A549 (cell line): ENCODE measurements around the gene IFI44. TPM values are rescaled to one million over a fixed set of nuclear protein-coding genes. Genes with fewer than 3 reads are reported as not detected.

Experiments used
- ATAC-seq, 2 experiments: fragments of 200-7000 bp in 1 of 2; fragments of >200 bp in 1 of 2; cut with Nextera tagmentation in 1 of 2; cut with Tn5 transposase in 1 of 2; 3 replicates each; pipeline versions ENCODE4 v1.8.0 to v1.9.1; 2018 to 2020; ENCODE audit warnings: mild to moderate bottlenecking in 1 of 2, moderate library complexity in 1 of 2
- CTCF ChIA-PET: fragments of 300-600 bp; sonication (Branson Sonifier 250); formaldehyde crosslinking; extraction: SDS; loops from one replicate; lab custom pipeline; 2021; ENCODE audit warnings: antibody characterized with exemption, inconsistent platforms; lab: Yijun Ruan, JAX
- POLR2A ChIA-PET: fragments of 350-600 bp; formaldehyde crosslinking; extraction: SDS; loops from one replicate; lab custom pipeline; 2021; ENCODE audit warnings: antibody characterized with exemption, inconsistent platforms; lab: Yijun Ruan, JAX
- DNase-seq, 2 experiments: peaks; one replicate each; pipeline versions ENCODE4 v3.0.0 to v3.0.0-alpha.2; 2011 to 2016; ENCODE audit warnings: low read depth in 1 of 2, low spot score in 1 of 2
- FAIRE-seq: peaks from 2 replicates; lab custom pipeline; 2011; peaks lifted over from hg19 to GRCh38; lab: Jason Lieb, UNC
- H3K27ac ChIP-seq, 2 experiments: fragments of >200 bp; sonication (Bioruptor Twin); formaldehyde crosslinking; 3 replicates each; pipeline ENCODE4 v1.5.1; 2016 to 2017
- H3K4me1 ChIP-seq: fragments of >200 bp; sonication (Bioruptor Twin); formaldehyde crosslinking; 3 replicates; pipeline ENCODE4 v1.6.1; 2016
- H3K4me2 ChIP-seq: fragments of >200 bp; sonication (Bioruptor Twin); formaldehyde crosslinking; 3 replicates; pipeline ENCODE4 v1.6.1; 2016
- H3K4me3 ChIP-seq: fragments of >200 bp; sonication (Bioruptor Twin); formaldehyde crosslinking; 3 replicates; pipeline ENCODE4 v1.5.1; 2016
- H3K9me3 ChIP-seq: fragments of >200 bp; sonication (Bioruptor Twin); formaldehyde crosslinking; 3 replicates; pipeline ENCODE4 v1.6.1; 2016
- BCL3 ChIP-seq: fragments of >200 bp; sonication (Bioruptor Twin); formaldehyde crosslinking; IDR thresholded peaks from 3 replicates; pipeline ENCODE4 v1.6.1; 2016
- CEBPB ChIP-seq, 2 experiments: fragments of >200 bp in 1 of 2; sonication (Bioruptor Twin) in 1 of 2; formaldehyde crosslinking in 1 of 2; IDR thresholded peaks; 2 replicates each; pipeline ENCODE4 v1.6.1; 2012 to 2016
- E2F6 ChIP-seq: IDR thresholded peaks from 2 replicates; pipeline ENCODE4 v1.6.1; 2012; ENCODE audit warnings: low read depth, borderline replicate concordance
- EHMT2 ChIP-seq: fragments of 200-600 bp; sonication (generic); IDR thresholded peaks from 2 replicates; pipeline ENCODE4 v1.6.1; 2016; ENCODE audit warnings: antibody characterized with exemption, low read depth, mild to moderate bottlenecking, moderate library complexity
- EP300 ChIP-seq, 2 experiments: fragments of >200 bp; sonication (Bioruptor Twin); formaldehyde crosslinking; IDR thresholded peaks; 2 replicates in 1 of 2; 3 replicates in 1 of 2; pipeline ENCODE4 v1.6.1; 2016 to 2017
- HMGXB4 ChIP-seq: fragments of 250-450 bp; sonication (Bioruptor Pico); IDR thresholded peaks from 2 replicates; pipeline ENCODE4 v1.5.0; 2021; ENCODE audit warnings: mild to moderate bottlenecking, moderate library complexity, borderline replicate concordance
- HOXB13 ChIP-seq: fragments of 250-450 bp; sonication (Bioruptor Pico); IDR thresholded peaks from 2 replicates; pipeline ENCODE4 v1.5.0; 2020; ENCODE audit warnings: low read depth, mild to moderate bottlenecking, moderate library complexity
- KDM1A ChIP-seq: fragments of 200-600 bp; sonication (generic); IDR thresholded peaks from 2 replicates; pipeline ENCODE4 v1.6.1; 2016; ENCODE audit warnings: low read depth, mild to moderate bottlenecking
- MAFK ChIP-seq: fragments of 450-650 bp; IDR thresholded peaks from 2 replicates; pipeline ENCODE4 v1.6.1; 2014; ENCODE audit not compliant: partially characterized antibody
- MYC ChIP-seq: IDR thresholded peaks from 2 replicates; pipeline ENCODE4 v1.6.1; 2012; ENCODE audit warnings: mild to moderate bottlenecking, inconsistent platforms, low read length, improper control_type of control experiment, borderline replicate concordance
- NFE2L2 ChIP-seq: fragments of 150-350 bp; conservative IDR thresholded peaks from 2 replicates; pipeline ENCODE4 v1.6.1; 2014; ENCODE audit warnings: low read length
- PBX3 ChIP-seq: IDR thresholded peaks from 2 replicates; pipeline ENCODE4 v1.6.1; 2012
- POLR2A ChIP-seq: IDR thresholded peaks from 2 replicates; pipeline ENCODE4 v1.6.1; 2012; ENCODE audit warnings: mild to moderate bottlenecking, low read length
- POLR2AphosphoS2 ChIP-seq: conservative IDR thresholded peaks from 2 replicates; pipeline ENCODE4 v1.6.1; 2012; ENCODE audit warnings: low read length, improper control_type of control experiment, inconsistent platforms
- RNF2 ChIP-seq: fragments of 200-600 bp; sonication (generic); IDR thresholded peaks from 2 replicates; pipeline ENCODE4 v1.6.1; 2016; ENCODE audit warnings: low read depth, mild to moderate bottlenecking, antibody characterized with exemption, moderate library complexity, borderline replicate concordance
- SREBF2 ChIP-seq: fragments of 450-650 bp; IDR thresholded peaks from 2 replicates; pipeline ENCODE4 v1.6.1; 2014; ENCODE audit warnings: mild to moderate bottlenecking, moderate library complexity
- USF2 ChIP-seq: fragments of 450-650 bp; IDR thresholded peaks from 2 replicates; pipeline ENCODE4 v1.6.1; 2014; ENCODE audit warnings: antibody characterized with exemption
- ZC3H11A ChIP-seq: fragments of 450-650 bp; IDR thresholded peaks from 2 replicates; pipeline ENCODE4 v1.6.1; 2014; ENCODE audit warnings: antibody characterized with exemption, mild to moderate bottlenecking
- WGBS: methylation state at CpG from one replicate; pipeline ENCODE4 v1.1.6; 2017; ENCODE audit errors: missing lambda C conversion rate; 5-methylcytosine and 5-hydroxymethylcytosine counted together
- polyA plus RNA-seq, 4 experiments: library from polyadenylated mRNA; depleted of rRNA in 3 of 4; stranded (reverse); fragments of >200 nt; fragmentation: RNase III in 1 of 4; extraction: RNeasy Plus Mini Kit Qiagen cat#74134 plus additional on column Dnase treatment in 1 of 4; gene quantifications; 2 replicates in 3 of 4; 3 replicates in 1 of 4; pipeline ENCODE4 v1.2.3, GENCODE V29; 2011 to 2017

The IFI44 gene
- polyA plus RNA-seq, 2 of the 4 experiments (the other 2 are of a cell fraction): 0.05 to 0.44 TPM

- TF ChIP-seq BCL3: no peak
- no peak for TF ChIP-seq PBX3
- no peak for TF ChIP-seq KDM1A
- no peak for TF ChIP-seq MYC
- TF ChIP-seq E2F6: no peak
Measured at GRCh38 chr1:78667939-78668338, 18.3 kb downstream of the IFI44 start (continued).

- no peaks in the 10 kb centered on the region for H3K9me3 ChIP-seq
- FAIRE-seq (no peak), DNase-seq (no peak), ATAC-seq (no peak)
- CTCF ChIA-PET: interaction anchor here (1.8 kb wide), 1 partner anchor 51 kb away, joined by 6 read pairs; no protein-coding TSS in a partner anchor
- no peak for TF ChIP-seq POLR2AphosphoS2
- TF ChIP-seq MYC: no peak
- no peak for TF ChIP-seq POLR2A
- TF ChIP-seq EHMT2: no peak
- no peak for TF ChIP-seq NFE2L2
- no peak for TF ChIP-seq EP300 (IDR thresholded peaks at IDR 0.05)
- no peak for TF ChIP-seq USF2
- TF ChIP-seq SREBF2: no peak
- no peak for TF ChIP-seq BCL3
- TF ChIP-seq ZC3H11A: no peak
- H3K27ac ChIP-seq: no peak overlapping the region
- POLR2A ChIA-PET: no interaction called here
- no peak overlapping the region for H3K4me2 ChIP-seq
- no peak overlapping the region for H3K4me3 ChIP-seq
- H3K4me1 ChIP-seq: no peaks in the 10 kb centered on the region
Measured at GRCh38 chr1:78668427-78668826, 18.8 kb downstream of the IFI44 start.

GRCh38 chr1:78672428-78672827, 22.8 kb downstream of the IFI44 start:
- DNase-seq: no peak
- Histone ChIP-seq H3K4me3 (no peak overlapping the region), H3K4me1 (no peaks in the 10 kb centered on the region), H3K27ac (no peak overlapping the region), H3K9me3 (no peaks in the 10 kb centered on the region), H3K4me2 (no peak overlapping the region)
- ChIA-PET POLR2A (no interaction called here), CTCF (interaction anchor here (1.0 to 2.2 kb wide), 5 partner anchors 10 to 541 kb away, joined by 3 to 8 read pairs (median 5); no protein-coding TSS in a partner anchor)
- WGBS: 86% methylated on average over 1 of the region's 1 CpG
- FAIRE-seq: no peak
- TF ChIP-seq CEBPB (IDR thresholded peaks at IDR 0.05) (no peak), MAFK (no peak), RNF2 (no peak), HOXB13 (CRISPR knock-in tag) (no peak), HMGXB4 (CRISPR knock-in tag) (no peak), POLR2A (no peak)
- ATAC-seq: no peak
